Measurements from ENCODE around the gene ZNF215.

- TF ChIP-seq CTCF (conservative IDR thresholded peaks at IDR 0.05; ENCODE audit: low read depth, low read length): no peak
- TF ChIP-seq EZH2 (IDR thresholded peaks at IDR 0.05; ENCODE audit: borderline replicate concordance, low read depth, low read length, poor library complexity, severe bottlenecking): no peak
Observed at GRCh38 chr11:6992026-6992425, 65.8 kb downstream of the ZNF215 start.
